ENCODE data around the gene SMCO2.
A peak's percentile ranks its signal among the peaks of the same experiment; 100 is the strongest.
"Not testable (repeated sequence)": the region's sequence is repeated elsewhere in the genome, so short reads cannot be mapped to it uniquely, and the experiment has no call there.

Gene SMCO2

GRCh38 chr12:27521981-27522380 is 75.4 kb downstream of the SMCO2 start:
- DNase-seq (ENCODE audit: extremely low spot score, insufficient read length, low read depth) (no peak), FAIRE-seq (no peak)

GRCh38 chr12:27523305-27523641 is 76.7 kb downstream of the SMCO2 start:
- no peak for FAIRE-seq
- DNase-seq (ENCODE audit: extremely low spot score, insufficient read length, low read depth): no peak

DNA sequence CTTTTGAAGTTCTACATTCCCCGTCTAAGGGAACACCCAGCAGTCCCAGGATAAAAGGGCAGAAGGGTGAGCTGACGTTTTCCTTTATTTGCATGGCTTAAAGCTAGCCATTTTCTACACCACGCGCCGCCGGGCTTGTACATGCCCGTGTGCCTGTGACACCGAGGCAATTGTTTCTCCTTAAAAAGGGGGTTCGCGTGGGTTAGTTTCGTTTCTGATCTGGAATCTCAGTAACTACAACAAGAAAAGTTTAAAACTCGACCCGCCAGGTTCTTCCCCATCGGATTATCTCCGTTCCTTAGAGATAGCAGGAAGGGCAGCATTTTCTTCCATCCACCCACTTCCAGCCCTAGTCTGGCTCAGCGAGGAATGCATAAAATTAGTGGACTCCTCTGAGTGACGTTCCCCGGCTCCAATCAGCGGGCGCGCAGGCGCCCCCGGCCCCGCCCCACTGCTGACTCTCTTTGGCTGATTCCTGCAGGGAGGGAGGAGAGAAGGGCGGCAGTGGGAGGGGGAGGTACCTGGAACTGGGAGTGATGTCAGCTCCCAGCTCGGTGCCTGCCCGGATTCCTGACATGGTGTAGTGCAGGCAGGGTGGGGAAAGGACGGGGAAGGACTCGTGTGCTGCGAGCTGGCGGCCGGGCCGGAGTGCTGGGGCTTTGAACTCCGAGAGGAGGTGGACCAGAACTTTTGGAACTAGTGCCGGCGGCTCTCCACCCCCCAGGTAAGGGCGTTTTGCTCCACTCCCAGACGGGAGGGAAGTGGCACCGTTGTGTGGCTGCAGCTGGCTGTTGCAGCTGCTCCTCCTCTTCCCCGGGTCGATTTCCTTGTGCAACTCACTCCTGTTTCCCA is 77.3 kb downstream of the SMCO2 start, which contains the start of gene PPFIBP1:
PPFIBP1 (plus strand) TSS at position 565 of the 852 bp plus-strand sequence. CDS start 109,191 bp downstream, outside the sequence.
- FAIRE-seq: peak; percentile 95
- DNase-seq (ENCODE audit: extremely low spot score, insufficient read length, low read depth): peak; percentile 95

DNA sequence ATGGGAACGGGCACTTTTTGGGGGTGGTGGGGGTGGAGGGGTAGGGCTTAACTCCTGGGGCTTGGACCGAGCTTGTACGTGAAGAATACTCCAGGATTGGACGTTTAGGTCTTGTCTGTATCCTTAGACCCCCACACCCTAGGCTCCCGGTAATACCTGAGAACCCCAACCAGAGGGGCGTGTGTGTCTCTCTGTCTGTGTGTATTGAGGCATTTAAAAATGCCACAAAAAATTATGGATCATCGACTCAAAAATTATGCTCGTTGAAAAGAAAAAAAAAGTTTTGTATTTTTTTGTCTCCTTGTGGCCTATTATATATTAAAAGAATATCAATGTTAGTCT is 77.9 kb downstream of the SMCO2 start:
- no peak for FAIRE-seq

DNA sequence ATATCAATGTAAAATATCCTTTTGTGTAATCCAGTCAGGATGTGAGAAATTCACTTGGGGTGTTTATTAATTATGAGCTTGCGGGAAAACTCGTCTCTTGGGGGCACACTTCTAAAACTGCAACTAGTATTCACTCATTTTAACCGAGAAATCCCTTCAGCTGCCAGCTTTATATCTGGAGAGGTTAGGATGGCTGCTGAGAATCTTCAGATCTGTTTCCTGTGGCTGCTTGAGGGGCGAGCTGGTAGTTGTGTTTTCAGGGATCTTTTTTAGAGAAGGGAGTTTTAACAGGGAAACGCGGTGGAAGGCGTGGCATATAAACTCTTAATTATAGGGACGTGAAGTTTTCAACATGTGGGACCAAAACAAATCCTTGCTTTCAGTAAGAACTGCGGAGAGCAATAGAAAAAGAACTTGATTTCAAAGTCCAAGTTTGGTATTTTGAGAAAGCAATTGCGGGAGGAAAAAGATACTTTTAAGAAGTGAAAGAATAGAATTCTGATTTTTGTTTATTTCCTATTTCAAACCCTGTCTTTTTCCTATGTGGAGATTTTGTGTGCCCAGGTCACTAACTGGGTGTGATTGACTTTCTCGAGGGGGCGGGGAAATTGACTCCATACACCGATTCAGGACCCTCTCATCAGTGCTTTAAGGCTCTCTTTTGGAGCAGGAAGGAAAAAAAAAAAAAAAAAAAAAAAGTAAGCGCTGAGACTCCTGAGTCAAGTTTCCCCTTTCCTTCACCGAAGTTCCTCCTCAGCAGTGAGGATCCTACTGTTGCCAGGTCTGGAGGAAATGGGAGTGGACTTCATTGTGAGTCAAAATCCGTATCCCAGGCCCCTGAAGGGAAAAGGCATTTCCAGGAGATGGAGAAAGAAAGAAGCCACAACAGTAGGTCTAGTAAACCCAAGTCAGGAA is 78.6 kb downstream of the SMCO2 start:
- no peak for DNase-seq (ENCODE audit: extremely low spot score, insufficient read length, low read depth)
- FAIRE-seq: peak; percentile 41

More for the DNA sequence above, 77.9 kb downstream of the SMCO2 start:
- DNase-seq (ENCODE audit: extremely low spot score, insufficient read length, low read depth): no peak

DNA sequence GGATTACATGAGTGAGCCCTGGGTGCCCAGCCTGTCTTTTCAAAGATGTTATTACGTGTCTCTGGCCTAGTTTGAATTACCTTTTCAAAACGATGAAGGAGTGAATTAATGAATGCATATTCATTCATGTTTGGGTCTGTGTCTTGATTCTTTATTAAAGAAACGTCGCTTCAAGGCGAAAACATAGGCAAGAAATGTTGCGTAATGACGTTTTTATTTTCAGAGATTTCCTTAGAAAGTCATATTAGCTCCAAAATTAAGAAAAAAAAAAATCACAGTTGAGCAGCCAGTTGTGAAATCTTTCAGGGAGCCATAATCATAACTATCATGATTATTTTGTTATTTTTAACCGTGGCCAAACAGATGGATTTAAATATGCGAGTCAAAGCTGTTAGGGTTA is 81.0 kb downstream of the SMCO2 start:
- DNase-seq (ENCODE audit: extremely low spot score, insufficient read length, low read depth) (no peak), FAIRE-seq (no peak)

GRCh38 chr12:27528788-27529187 is 82.3 kb downstream of the SMCO2 start:
- FAIRE-seq (no peak), DNase-seq (ENCODE audit: extremely low spot score, insufficient read length, low read depth) (no peak)

GRCh38 chr12:27530157-27530922 is 83.8 kb downstream of the SMCO2 start:
- FAIRE-seq: peak; percentile 42

GRCh38 chr12:27531896-27532295 is 85.4 kb downstream of the SMCO2 start:
- DNase-seq (ENCODE audit: extremely low spot score, insufficient read length, low read depth): no peak
- no peak for FAIRE-seq

More at GRCh38 chr12:27530157-27530922, 83.8 kb downstream of the SMCO2 start:
- no peak for DNase-seq (ENCODE audit: extremely low spot score, insufficient read length, low read depth)

- FAIRE-seq: peak; percentile 80
- no peak for DNase-seq (ENCODE audit: extremely low spot score, insufficient read length, low read depth)
These were observed 87.7 kb downstream of the SMCO2 start for GRCh38 chr12:27534060-27534764.

DNA sequence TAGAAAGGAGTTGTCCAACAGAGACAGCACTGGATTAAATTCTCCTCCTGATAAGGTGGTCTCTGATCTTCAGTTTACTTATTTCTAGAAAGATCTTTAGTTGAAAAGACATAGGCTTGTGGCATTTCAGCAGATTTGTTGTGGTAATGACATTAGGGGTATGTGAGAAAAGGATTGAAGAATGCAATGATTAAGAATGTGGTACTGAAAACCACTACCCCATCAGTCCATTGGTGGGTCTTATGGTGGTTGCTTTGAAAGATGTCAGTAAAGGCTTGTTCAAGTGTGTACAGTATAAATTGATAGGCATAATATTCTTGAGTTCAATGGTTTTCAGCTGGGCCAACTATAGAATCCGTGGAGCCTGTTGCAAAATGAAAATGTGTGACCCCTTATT is 88.2 kb downstream of the SMCO2 start:
- FAIRE-seq: no peak
- DNase-seq (ENCODE audit: extremely low spot score, insufficient read length, low read depth): no peak

DNA sequence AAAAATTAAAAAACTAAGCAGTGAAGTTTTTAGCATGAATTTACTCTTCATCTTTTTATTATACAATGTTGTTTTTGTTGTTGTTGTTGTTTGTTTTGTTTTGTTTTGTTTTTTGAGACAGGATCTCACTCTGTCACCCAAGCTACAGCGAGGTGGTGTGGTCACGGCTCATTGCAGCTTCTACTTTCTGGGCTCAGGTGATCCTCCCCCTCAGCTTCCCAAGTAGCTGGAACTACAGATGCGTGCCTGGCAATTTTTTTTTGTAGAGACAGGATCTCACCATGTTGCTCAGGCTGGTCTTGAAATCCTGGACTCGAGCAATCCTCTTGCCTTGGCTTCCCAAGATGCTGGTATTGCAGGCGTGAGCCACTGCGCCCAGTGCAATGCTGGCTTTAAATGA is 88.8 kb downstream of the SMCO2 start:
- FAIRE-seq: peak; percentile 61

DNA sequence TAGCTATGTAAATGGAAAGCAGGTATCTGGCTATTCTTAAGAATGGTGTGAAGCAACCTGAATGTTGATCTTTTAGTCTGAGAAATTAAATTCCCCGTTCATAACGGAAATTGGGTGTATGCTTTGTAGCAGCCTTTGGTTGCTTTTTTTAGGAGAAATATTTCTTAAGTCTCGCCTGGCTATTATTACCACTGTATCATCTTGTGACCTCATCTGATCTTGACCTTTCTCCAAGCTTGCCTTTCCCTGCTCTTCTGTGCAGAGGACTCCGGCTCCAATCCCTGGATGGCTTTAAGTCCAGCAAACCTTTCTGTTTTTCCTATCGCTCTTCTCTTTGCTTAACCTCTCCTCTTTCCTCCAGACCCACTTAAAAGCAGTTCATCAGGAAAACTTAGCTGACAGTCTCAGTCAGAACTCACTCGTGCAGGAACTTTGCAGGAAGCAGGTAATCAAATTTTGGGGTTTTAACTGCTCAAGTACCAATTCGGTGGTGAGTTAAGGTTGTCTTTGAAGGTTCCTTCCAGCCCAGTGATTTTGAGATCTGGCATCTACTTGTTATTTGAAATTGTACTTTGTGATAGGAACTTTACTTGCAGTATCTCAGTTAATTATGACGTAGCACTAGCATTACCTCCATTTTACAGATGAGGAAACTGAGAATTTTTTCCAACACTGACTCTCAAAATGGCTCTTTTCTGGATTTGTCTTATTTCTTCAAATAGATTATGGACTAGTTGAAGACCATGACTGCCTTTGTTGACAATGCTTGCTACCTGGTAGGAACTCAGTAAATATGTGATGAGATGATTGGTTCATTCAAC is 91.5 kb downstream of the SMCO2 start:
- FAIRE-seq: peak; percentile 66
- no peak for DNase-seq (ENCODE audit: extremely low spot score, insufficient read length, low read depth)

More for the DNA sequence above, 88.8 kb downstream of the SMCO2 start:
- no peak for DNase-seq (ENCODE audit: extremely low spot score, insufficient read length, low read depth)

- FAIRE-seq (no peak), DNase-seq (ENCODE audit: extremely low spot score, insufficient read length, low read depth) (no peak)
These were observed 92.7 kb downstream of the SMCO2 start for GRCh38 chr12:27539191-27539631.

- DNase-seq (ENCODE audit: extremely low spot score, insufficient read length, low read depth) (no peak), FAIRE-seq (peak; percentile 41)
These were observed 94.6 kb downstream of the SMCO2 start for GRCh38 chr12:27541031-27541719.

DNA sequence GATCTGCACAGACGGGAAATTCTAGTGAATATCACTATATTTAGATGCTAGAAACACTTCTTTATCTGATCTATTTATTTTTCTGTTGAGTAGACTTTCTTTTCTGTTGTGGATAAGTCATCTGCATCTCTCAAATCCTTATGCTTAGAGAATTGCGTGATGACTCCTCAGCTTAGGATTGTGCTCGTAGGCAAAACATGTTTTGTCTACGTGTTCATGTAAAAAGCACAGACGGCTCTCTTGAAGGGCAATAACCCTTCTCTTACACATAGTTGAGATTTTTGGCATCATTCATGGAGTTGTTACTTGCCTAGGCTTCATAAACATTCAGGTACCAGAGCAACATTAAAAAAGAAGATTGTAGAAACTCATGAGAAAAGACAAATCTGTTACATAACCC is 96.1 kb downstream of the SMCO2 start:
- DNase-seq (ENCODE audit: extremely low spot score, insufficient read length, low read depth) (no peak), FAIRE-seq (no peak)

DNA sequence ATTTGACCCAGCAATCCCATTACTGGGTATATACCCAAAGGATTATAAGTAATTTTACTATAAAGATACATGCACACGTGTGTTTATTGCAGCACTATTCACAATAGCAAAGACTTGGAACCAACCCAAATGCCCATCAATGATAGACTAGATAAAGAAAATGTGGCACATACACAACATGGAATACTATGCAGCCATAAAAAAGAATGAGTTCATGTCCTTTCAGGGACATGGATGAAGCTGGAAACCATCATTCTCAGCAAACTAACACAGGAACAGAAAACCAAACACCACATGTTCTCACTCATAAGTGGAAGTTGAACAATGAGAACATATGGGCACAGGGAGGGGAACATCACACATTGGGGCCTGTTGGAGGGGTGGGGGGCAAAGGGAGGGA is 98.3 kb downstream of the SMCO2 start:
- FAIRE-seq; DNase-seq (ENCODE audit: extremely low spot score, insufficient read length, low read depth): not testable (repeated sequence)

GRCh38 chr12:27545665-27546064 is 99.1 kb downstream of the SMCO2 start:
- DNase-seq (ENCODE audit: extremely low spot score, insufficient read length, low read depth) (no peak), FAIRE-seq (no peak)

Measured in GM18507 (cell line).